K562 (cell line): ENCODE results near the gene SLC35E2B. TPM values are rescaled to one million over a fixed set of nuclear protein-coding genes. Genes with fewer than 3 reads are reported as not detected.

Experiments used
- ASH1L ChIP-seq: fragments of 450-650 bp; IDR thresholded peaks from 2 replicates; pipeline ENCODE4 v1.6.1; 2018; ENCODE audit warnings: borderline replicate concordance, mild to moderate bottlenecking, low read depth; ENCODE audit not compliant: partially characterized antibody
- ATF3 ChIP-seq, 2 experiments: fragments of 450-650 bp in 1 of 2; sonication (generic) in 1 of 2; formaldehyde crosslinking in 1 of 2; IDR thresholded peaks in 1 of 2; conservative IDR thresholded peaks in 1 of 2; 2 replicates each; pipeline versions ENCODE4 v1.6.1 to v1.8.1; 2016 to 2023; ENCODE audit warnings: mild to moderate bottlenecking in 2 of 2, moderate library complexity in 2 of 2, inconsistent platforms in 1 of 2, missing genetic modification reagents in 1 of 2
- ETS2 ChIP-seq: IDR thresholded peaks from 2 replicates; pipeline ENCODE4 v1.6.1; 2016; ENCODE audit warnings: borderline replicate concordance, missing genetic modification characterization, mild to moderate bottlenecking, moderate library complexity, missing compliant biosample characterization; ENCODE audit not compliant: poor library complexity, severe bottlenecking
- HNRNPLL ChIP-seq: fragments of 200-400 bp; formaldehyde crosslinking; IDR thresholded peaks from 2 replicates; pipeline ENCODE4 v1.6.1; 2017; ENCODE audit warnings: low read length, low read depth, mild to moderate bottlenecking; ENCODE audit not compliant: poor library complexity, severe bottlenecking
- KLF10 ChIP-seq: fragments of 250-450 bp; sonication (Bioruptor Pico); IDR thresholded peaks from 2 replicates; pipeline ENCODE4 v1.6.1; 2021; ENCODE audit warnings: matching md5 sums
- MAZ ChIP-seq, 2 experiments: fragments of 450-650 bp in 1 of 2; sonication (generic) in 1 of 2; formaldehyde crosslinking; IDR thresholded peaks in 1 of 2; conservative IDR thresholded peaks in 1 of 2; 2 replicates each; pipeline versions ENCODE4 v1.4.0 to v1.5.0; 2020; ENCODE audit warnings: mild to moderate bottlenecking in 1 of 2, missing genetic modification reagents in 1 of 2
- MIER1 ChIP-seq: fragments of 450-650 bp; IDR thresholded peaks from 2 replicates; pipeline ENCODE4 v1.6.1; 2016; ENCODE audit warnings: antibody characterized with exemption, mild to moderate bottlenecking, low read depth
- THAP7 ChIP-seq: fragments of 250-450 bp; sonication (Bioruptor Pico); IDR thresholded peaks from 2 replicates; pipeline ENCODE4 v1.5.0; 2021
- ZKSCAN3 ChIP-seq: fragments of 250-450 bp; sonication (Bioruptor Pico); IDR thresholded peaks from 2 replicates; pipeline ENCODE4 v1.4.0; 2020
- ZNF239 ChIP-seq: fragments of 250-450 bp; sonication (Bioruptor Pico); IDR thresholded peaks from 2 replicates; pipeline ENCODE4 v1.4.0; 2020; ENCODE audit warnings: mild to moderate bottlenecking
- ZNF444 ChIP-seq: fragments of 250-450 bp; sonication (Bioruptor Pico); IDR thresholded peaks from 2 replicates; pipeline ENCODE4 v1.4.0; 2020; ENCODE audit warnings: mild to moderate bottlenecking, moderate library complexity
- polyA plus RNA-seq, 8 experiments: library from polyadenylated mRNA; depleted of rRNA in 4 of 8; stranded (reverse) in 5 of 8; unstranded in 3 of 8; fragments of >200 nt; fragmentation: Nextera tagmentation in 2 of 8; fragmentation: Illumina TruSeq in 1 of 8; extraction: Ambion mirVana in 2 of 8; extraction: Trizol in 1 of 8; gene quantifications; 2 replicates each; pipeline versions ENCODE4 v1.2.1 to v1.2.3, GENCODE V29; 2011 to 2014; ENCODE audit warnings: inconsistent platforms in 1 of 8, missing spikeins in 1 of 8
- total RNA-seq, 7 experiments: library from RNA; depleted of rRNA in 6 of 7; stranded (reverse); fragments of >200 nt in 6 of 7; fragmentation: Illumina TruSeq in 2 of 7; extraction: Trizol in 2 of 7; gene quantifications; 2 replicates each; pipeline versions ENCODE4 v1.2.1 to v1.2.3, GENCODE V29; 2011 to 2021; ENCODE audit warnings: low replicate concordance in 1 of 7
- TF ChIP-seq, protein P1 (sequence below), 2 experiments: fragments of 200-800 bp in 1 of 2; sonication (Bioruptor generic) in 1 of 2; sonication (generic) in 1 of 2; formaldehyde crosslinking in 1 of 2; IDR thresholded peaks in 1 of 2; conservative IDR thresholded peaks in 1 of 2; 2 replicates each; pipeline versions ENCODE4 v1.5.0 to v1.6.1; 2016 to 2020; ENCODE audit warnings: missing compliant biosample characterization in 1 of 2, missing genetic modification characterization in 1 of 2, missing genetic modification reagents in 1 of 2

The SLC35E2B gene
- total and polyA plus RNA-seq, 9 of the 15 experiments (the other 6 are each of a cell fraction or from before 2014, with no cell fraction given): 4.7 to 44.6 (median 20.7) TPM

DNA sequence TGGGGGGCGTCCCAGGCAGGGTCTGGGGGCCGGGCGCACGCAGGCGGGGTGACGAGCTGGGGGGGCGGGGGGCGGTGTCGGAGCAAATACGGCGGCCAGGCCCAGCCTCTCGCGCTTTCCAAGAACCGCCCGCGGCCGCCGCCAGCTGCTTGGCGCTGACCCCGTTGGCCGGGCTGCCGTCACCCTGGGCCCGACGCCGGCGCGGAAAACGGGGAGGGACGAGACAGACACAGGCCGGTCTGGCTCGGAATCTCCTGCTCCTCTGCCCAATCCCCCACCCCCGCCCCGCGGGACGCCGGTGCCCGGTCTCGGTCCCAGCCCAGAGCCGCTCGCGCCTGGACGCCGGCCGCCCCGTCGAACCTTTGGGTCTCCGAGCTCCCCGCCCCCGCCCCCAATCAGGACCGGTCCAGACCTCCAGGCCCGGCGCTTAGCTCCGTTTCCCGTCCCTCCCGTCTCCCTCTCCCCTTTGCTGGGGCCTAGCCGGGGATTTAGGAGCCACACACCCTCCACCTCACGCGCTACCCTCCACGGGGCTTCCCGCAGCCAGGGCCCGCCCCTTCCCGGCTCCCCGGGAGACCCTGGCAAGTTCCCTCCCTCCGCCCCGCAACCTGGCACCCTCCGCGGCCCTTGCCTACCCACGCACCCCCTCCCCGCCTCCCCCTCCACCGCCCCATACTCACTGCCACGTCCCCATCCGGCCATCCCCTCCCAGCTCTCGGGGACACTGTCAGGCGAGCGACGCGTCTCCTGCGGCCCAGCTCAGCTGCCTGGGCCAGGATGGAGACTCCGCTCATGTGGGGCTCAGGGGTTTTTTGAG, 61.4 kb downstream of the SLC35E2B start (continued):
- TF ChIP-seq, protein P1, sequence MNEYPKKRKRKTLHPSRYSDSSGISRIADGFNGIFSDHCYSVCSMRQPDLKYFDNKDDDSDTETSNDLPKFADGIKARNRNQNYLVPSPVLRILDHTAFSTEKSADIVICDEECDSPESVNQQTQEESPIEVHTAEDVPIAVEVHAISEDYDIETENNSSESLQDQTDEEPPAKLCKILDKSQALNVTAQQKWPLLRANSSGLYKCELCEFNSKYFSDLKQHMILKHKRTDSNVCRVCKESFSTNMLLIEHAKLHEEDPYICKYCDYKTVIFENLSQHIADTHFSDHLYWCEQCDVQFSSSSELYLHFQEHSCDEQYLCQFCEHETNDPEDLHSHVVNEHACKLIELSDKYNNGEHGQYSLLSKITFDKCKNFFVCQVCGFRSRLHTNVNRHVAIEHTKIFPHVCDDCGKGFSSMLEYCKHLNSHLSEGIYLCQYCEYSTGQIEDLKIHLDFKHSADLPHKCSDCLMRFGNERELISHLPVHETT (CRISPR knock-in tag; conservative IDR thresholded peaks at IDR 0.05 in 1 of 2, IDR thresholded peaks at IDR 0.05 in 1 of 2): no peak
- TF ChIP-seq ASH1L (no peak), ATF3 (IDR thresholded peaks at IDR 0.05) (no peak), ATF3 (CRISPR knock-in tag; conservative IDR thresholded peaks at IDR 0.05) (no peak), ZNF239 (CRISPR knock-in tag) (no peak), MAZ (CRISPR knock-in tag; conservative IDR thresholded peaks at IDR 0.05 in 1 of 2, IDR thresholded peaks at IDR 0.05 in 1 of 2) (no peak), ETS2 (tag) (no peak), ZKSCAN3 (CRISPR knock-in tag) (no peak), HNRNPLL (no peak), MIER1 (no peak), THAP7 (CRISPR knock-in tag) (no peak), KLF10 (CRISPR knock-in tag) (no peak), ZNF444 (CRISPR knock-in tag) (no peak)
